KMS-11 (cell line): ENCODE results near the gene ACVR1.

ENCODE experiments used
- H2AFZ ChIP-seq: fragments of 200-600 bp; sonication (generic); 2 replicates; pipeline ENCODE4 v1.6.1; 2016; ENCODE audit warnings: antibody characterized with exemption, mixed run types, low read depth
- H3K27ac ChIP-seq: fragments of 200-600 bp; sonication (generic); 2 replicates; pipeline ENCODE4 v1.6.1; 2016; ENCODE audit warnings: mild to moderate bottlenecking, mixed run types
- H3K27me3 ChIP-seq: fragments of 200-600 bp; sonication (generic); 2 replicates; pipeline ENCODE4 v1.6.1; 2017; ENCODE audit warnings: mild to moderate bottlenecking, low read depth, mixed run types, moderate library complexity; ENCODE audit not compliant: insufficient read depth
- H3K36me3 ChIP-seq: fragments of 200-600 bp; sonication (generic); 2 replicates; pipeline ENCODE4 v1.6.1; 2017; ENCODE audit warnings: mild to moderate bottlenecking, mixed run types; ENCODE audit not compliant: insufficient read depth
- H3K4me1 ChIP-seq: fragments of 200-600 bp; sonication (generic); 2 replicates; pipeline ENCODE4 v1.6.1; 2016; ENCODE audit warnings: mild to moderate bottlenecking, low read depth, mixed run types; ENCODE audit not compliant: poor library complexity, severe bottlenecking
- H3K4me2 ChIP-seq: fragments of 200-600 bp; sonication (generic); 2 replicates; pipeline ENCODE4 v1.7.0; 2016; ENCODE audit warnings: mild to moderate bottlenecking, mixed run types
- H3K4me3 ChIP-seq: fragments of 200-600 bp; sonication (generic); IDR thresholded peaks from 2 replicates; pipeline ENCODE4 v1.6.1; 2017; ENCODE audit warnings: low read depth, low read length, mixed read lengths; ENCODE audit not compliant: insufficient read depth
- H3K79me2 ChIP-seq: fragments of 200-600 bp; sonication (generic); 2 replicates; pipeline ENCODE4 v1.6.1; 2016; ENCODE audit warnings: low read depth, mixed run types; ENCODE audit not compliant: insufficient read depth
- H3K9ac ChIP-seq: fragments of 200-600 bp; sonication (generic); 2 replicates; pipeline ENCODE4 v1.6.1; 2016; ENCODE audit warnings: mild to moderate bottlenecking, mixed run types
- H4K20me1 ChIP-seq: fragments of 200-600 bp; sonication (generic); 2 replicates; pipeline ENCODE4 v1.6.1; 2016; ENCODE audit warnings: mild to moderate bottlenecking, mixed run types; ENCODE audit not compliant: insufficient read depth
- CTCF ChIP-seq: fragments of 200-600 bp; sonication (generic); conservative IDR thresholded peaks from 2 replicates; pipeline ENCODE4 v1.6.1; 2017; ENCODE audit warnings: low read depth, mild to moderate bottlenecking, antibody characterized with exemption, low read length, moderate library complexity, mixed read lengths

ACVR1 gene

GRCh38 chr2:157866666-157867642, 9.2 kb downstream of the ACVR1 start:
- Histone ChIP-seq H3K27ac (no peak overlapping the region), H3K4me2 (no peak overlapping the region), H4K20me1 (no peaks in the 10 kb centered on the region), H3K27me3 (no peaks in the 10 kb centered on the region), H2AFZ (no peak overlapping the region), H3K9ac (no peak overlapping the region), H3K4me3 (no peak overlapping the region), H3K4me1 (no peaks in the 10 kb centered on the region), H3K36me3 (no peaks in the 10 kb centered on the region), H3K79me2 (peaks cover 11% of the 10 kb centered on the region)
- TF ChIP-seq CTCF = no peak

GRCh38 chr2:157866202-157866601, 9.9 kb downstream of the ACVR1 start:
- no peaks in the 10 kb centered on the region for H3K36me3 ChIP-seq
- H3K79me2 ChIP-seq = peaks cover 11% of the 10 kb centered on the region
- no peak for TF ChIP-seq CTCF
- no peaks in the 10 kb centered on the region for H3K27me3 ChIP-seq
- no peak overlapping the region for H3K27ac ChIP-seq
- no peak overlapping the region for H3K9ac ChIP-seq
- no peaks in the 10 kb centered on the region for H3K4me1 ChIP-seq
- no peak overlapping the region for H3K4me2 ChIP-seq
- no peaks in the 10 kb centered on the region for H4K20me1 ChIP-seq
- no peak overlapping the region for H2AFZ ChIP-seq
- no peak overlapping the region for H3K4me3 ChIP-seq

GRCh38 chr2:157864857-157865430, 11.2 kb downstream of the ACVR1 start:
- Histone ChIP-seq H3K9ac (no peak overlapping the region), H3K4me2 (no peak overlapping the region), H3K27me3 (no peaks in the 10 kb centered on the region), H3K36me3 (no peaks in the 10 kb centered on the region), H3K27ac (no peak overlapping the region), H3K79me2 (peaks cover 11% of the 10 kb centered on the region), H3K4me1 (no peaks in the 10 kb centered on the region), H3K4me3 (no peak overlapping the region), H4K20me1 (no peaks in the 10 kb centered on the region), H2AFZ (no peak overlapping the region)
- TF ChIP-seq CTCF = no peak

GRCh38 chr2:157858846-157859245, 17.3 kb downstream of the ACVR1 start:
- no peak overlapping the region for H3K9ac ChIP-seq
- TF ChIP-seq CTCF = no peak
- H2AFZ ChIP-seq = no peak overlapping the region
- no peak overlapping the region for H3K4me2 ChIP-seq
- no peaks in the 10 kb centered on the region for H3K36me3 ChIP-seq
- no peaks in the 10 kb centered on the region for H3K27me3 ChIP-seq
- no peak overlapping the region for H3K4me3 ChIP-seq
- H4K20me1 ChIP-seq = no peaks in the 10 kb centered on the region
- H3K27ac ChIP-seq = no peak overlapping the region
- H3K4me1 ChIP-seq = no peaks in the 10 kb centered on the region
- no peaks in the 10 kb centered on the region for H3K79me2 ChIP-seq
